ENCODE results near the gene CCDC141.

DNA sequence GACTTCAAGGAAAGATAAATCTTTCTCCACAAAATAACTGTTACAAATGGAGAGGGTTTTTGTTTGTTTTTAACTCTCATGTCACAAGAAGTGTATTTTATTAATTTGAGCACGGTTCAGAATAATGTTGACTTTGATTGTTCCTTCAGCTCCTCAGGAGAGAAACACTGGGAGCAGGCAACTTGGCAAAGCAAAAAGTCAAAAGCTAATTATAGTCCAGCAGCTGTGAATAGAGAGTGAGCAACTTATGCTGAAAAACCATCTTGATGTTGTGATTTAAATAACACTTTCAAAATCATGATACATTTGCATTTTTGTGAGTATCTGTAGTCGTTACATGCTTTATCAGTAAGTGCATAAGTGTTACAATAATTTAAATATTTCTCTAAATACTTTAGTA is 205.2 kb downstream of the CCDC141 start:
- TF ChIP-seq GATA2 (IDR thresholded peaks at IDR 0.05; ENCODE audit: low read depth, low read length) (no peak), GATA3 (IDR thresholded peaks at IDR 0.05; ENCODE audit: low read depth, low read length) (no peak)

All from SH-SY5Y (cell line).